ENCODE results near the gene ANKLE1. TPM values are rescaled to one million over a fixed set of nuclear protein-coding genes. Genes with fewer than 3 reads are reported as not detected.

ANKLE1 gene
- total RNA-seq, 1 experiment from 2014 or later: 9.1 TPM

DNA sequence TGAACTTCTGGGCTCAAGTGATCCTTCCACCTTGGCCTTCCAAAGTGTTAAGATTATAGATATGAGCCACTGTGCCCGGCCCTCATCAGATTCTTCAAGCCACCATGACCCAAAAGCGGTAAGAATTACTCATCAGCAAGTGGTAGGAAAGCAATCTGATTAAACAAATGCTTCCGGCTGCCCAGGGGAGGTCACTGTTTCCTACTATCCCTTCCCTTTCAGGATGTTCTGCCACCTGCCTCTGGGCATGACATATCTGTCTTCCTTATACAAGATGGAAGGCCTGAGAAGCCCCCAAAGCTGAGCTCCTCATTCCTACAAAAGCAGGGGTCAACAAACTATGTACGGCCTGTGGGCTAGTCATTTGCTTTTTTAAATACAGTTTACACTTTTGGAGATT is 14.6 kb downstream of the ANKLE1 start (continued):
- TF ChIP-seq ZMAT4 (CRISPR knock-in tag; IDR thresholded peaks at IDR 0.05) (no peak), KAT7 (CRISPR knock-in tag; IDR thresholded peaks at IDR 0.05; ENCODE audit: borderline replicate concordance) (no peak), ZNF281 (CRISPR knock-in tag; IDR thresholded peaks at IDR 0.05) (no peak)

GRCh38 chr19:17296976-17297375 is 15.3 kb downstream of the ANKLE1 start:
- Mint-ChIP-seq H3K36me3 (peaks cover 32% of the 10 kb centered on the region), H3K9me3 (peaks cover 5% of the 10 kb centered on the region), H3K27ac (peak overlapping the region; percentile 79), H3K4me3 (no peak overlapping the region), H3K4me1 (peaks cover 15% of the 10 kb centered on the region), H3K27me3 (ENCODE audit: low read depth) (no peaks in the 10 kb centered on the region)
- DNase-seq (ENCODE audit: low spot score) (no peak), ATAC-seq (no peak)
- CTCF ChIA-PET: interaction anchor here (0.7 to 1.4 kb wide), 2 partner anchors 8 to 94 kb away, joined by 3 to 5 read pairs; partner anchors contain the start of gene MRPL34
- POLR2A ChIA-PET: interaction anchor here (1.2 kb wide), 1 partner anchor 8 kb away, joined by 6 read pairs; no protein-coding TSS in a partner anchor
- no peak for TF ChIP-seq HMGA2 (CRISPR knock-in tag; IDR thresholded peaks at IDR 0.05)
- TF ChIP-seq CBFB (CRISPR knock-in tag; IDR thresholded peaks at IDR 0.05; ENCODE audit: low read depth): no peak
- no peak for TF ChIP-seq MAX (CRISPR knock-in tag; IDR thresholded peaks at IDR 0.05)
- TF ChIP-seq, protein P1, sequence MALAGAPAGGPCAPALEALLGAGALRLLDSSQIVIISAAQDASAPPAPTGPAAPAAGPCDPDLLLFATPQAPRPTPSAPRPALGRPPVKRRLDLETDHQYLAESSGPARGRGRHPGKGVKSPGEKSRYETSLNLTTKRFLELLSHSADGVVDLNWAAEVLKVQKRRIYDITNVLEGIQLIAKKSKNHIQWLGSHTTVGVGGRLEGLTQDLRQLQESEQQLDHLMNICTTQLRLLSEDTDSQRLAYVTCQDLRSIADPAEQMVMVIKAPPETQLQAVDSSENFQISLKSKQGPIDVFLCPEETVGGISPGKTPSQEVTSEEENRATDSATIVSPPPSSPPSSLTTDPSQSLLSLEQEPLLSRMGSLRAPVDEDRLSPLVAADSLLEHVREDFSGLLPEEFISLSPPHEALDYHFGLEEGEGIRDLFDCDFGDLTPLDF (CRISPR knock-in tag; IDR thresholded peaks at IDR 0.05): no peak
- no peak for TF ChIP-seq ESRRA (CRISPR knock-in tag; IDR thresholded peaks at IDR 0.05; ENCODE audit: borderline replicate concordance)
- TF ChIP-seq, protein P2, sequence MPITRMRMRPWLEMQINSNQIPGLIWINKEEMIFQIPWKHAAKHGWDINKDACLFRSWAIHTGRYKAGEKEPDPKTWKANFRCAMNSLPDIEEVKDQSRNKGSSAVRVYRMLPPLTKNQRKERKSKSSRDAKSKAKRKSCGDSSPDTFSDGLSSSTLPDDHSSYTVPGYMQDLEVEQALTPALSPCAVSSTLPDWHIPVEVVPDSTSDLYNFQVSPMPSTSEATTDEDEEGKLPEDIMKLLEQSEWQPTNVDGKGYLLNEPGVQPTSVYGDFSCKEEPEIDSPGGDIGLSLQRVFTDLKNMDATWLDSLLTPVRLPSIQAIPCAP (CRISPR knock-in tag; IDR thresholded peaks at IDR 0.05): no peak
- TF ChIP-seq ZNF263 (CRISPR knock-in tag; IDR thresholded peaks at IDR 0.05; ENCODE audit: low read depth): no peak
- no peak for TF ChIP-seq ARID4B (CRISPR knock-in tag; IDR thresholded peaks at IDR 0.05; ENCODE audit: borderline replicate concordance)
- no peak for TF ChIP-seq ZNF512 (CRISPR knock-in tag; IDR thresholded peaks at IDR 0.05; ENCODE audit: borderline replicate concordance)
- no peak for TF ChIP-seq SP1 (CRISPR knock-in tag; conservative IDR thresholded peaks at IDR 0.05)
- TF ChIP-seq, protein P3, sequence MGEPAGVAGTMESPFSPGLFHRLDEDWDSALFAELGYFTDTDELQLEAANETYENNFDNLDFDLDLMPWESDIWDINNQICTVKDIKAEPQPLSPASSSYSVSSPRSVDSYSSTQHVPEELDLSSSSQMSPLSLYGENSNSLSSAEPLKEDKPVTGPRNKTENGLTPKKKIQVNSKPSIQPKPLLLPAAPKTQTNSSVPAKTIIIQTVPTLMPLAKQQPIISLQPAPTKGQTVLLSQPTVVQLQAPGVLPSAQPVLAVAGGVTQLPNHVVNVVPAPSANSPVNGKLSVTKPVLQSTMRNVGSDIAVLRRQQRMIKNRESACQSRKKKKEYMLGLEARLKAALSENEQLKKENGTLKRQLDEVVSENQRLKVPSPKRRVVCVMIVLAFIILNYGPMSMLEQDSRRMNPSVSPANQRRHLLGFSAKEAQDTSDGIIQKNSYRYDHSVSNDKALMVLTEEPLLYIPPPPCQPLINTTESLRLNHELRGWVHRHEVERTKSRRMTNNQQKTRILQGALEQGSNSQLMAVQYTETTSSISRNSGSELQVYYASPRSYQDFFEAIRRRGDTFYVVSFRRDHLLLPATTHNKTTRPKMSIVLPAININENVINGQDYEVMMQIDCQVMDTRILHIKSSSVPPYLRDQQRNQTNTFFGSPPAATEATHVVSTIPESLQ (CRISPR knock-in tag; IDR thresholded peaks at IDR 0.05): no peak
- TF ChIP-seq PREB (CRISPR knock-in tag; IDR thresholded peaks at IDR 0.05; ENCODE audit: borderline replicate concordance): no peak
- TF ChIP-seq OVOL2 (CRISPR knock-in tag; IDR thresholded peaks at IDR 0.05; ENCODE audit: borderline replicate concordance): no peak

Data from WTC11 (cell line).